Transverse colon (tissue), 3 donors: ENCODE results near the gene MZT2B.
"Not testable (repeated sequence)": the region's sequence is repeated elsewhere in the genome, so short reads cannot be mapped to it uniquely, and the experiment has no call there.

Experiments
- EP300 ChIP-seq: sonication (generic); formaldehyde crosslinking; IDR thresholded peaks from one replicate; pipeline ENCODE4 v1.6.1; 2017; ENCODE audit warnings: antibody characterized with exemption, low read depth
- TF ChIP-seq, protein P1 (sequence below), 5 experiments: fragments of 200-600 bp in 3 of 5; fragments of 450-650 bp in 2 of 5; sonication (generic) in 3 of 5; IDR thresholded peaks; 1 replicate in 2 of 5; 2 replicates in 3 of 5; pipeline ENCODE4 v1.5.1; 2016 to 2017; ENCODE audit warnings: antibody characterized with exemption in 5 of 5, inconsistent platforms in 3 of 5, mild to moderate bottlenecking in 2 of 5, moderate library complexity in 1 of 5

DNA sequence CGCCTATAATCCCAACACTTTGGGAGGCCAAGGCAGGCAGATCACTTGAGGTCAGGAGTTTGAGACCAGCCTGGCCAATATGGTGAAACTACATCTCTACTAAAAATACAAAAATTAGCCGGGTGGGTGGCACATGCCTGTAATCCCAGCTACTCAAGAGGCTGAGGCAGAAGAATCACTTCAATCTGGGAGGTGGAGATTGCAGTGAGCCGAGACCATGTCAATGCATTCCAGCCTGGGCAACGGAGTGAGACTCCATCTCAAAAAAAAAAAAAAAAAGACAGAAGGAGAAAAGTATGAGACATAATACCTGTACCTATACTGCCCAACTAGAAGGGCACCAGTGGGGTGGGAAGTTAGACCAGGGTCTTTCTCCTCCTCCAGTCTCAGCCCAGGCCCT lies 22.7 kb upstream of the MZT2B start:
- TF ChIP-seq, protein P1, sequence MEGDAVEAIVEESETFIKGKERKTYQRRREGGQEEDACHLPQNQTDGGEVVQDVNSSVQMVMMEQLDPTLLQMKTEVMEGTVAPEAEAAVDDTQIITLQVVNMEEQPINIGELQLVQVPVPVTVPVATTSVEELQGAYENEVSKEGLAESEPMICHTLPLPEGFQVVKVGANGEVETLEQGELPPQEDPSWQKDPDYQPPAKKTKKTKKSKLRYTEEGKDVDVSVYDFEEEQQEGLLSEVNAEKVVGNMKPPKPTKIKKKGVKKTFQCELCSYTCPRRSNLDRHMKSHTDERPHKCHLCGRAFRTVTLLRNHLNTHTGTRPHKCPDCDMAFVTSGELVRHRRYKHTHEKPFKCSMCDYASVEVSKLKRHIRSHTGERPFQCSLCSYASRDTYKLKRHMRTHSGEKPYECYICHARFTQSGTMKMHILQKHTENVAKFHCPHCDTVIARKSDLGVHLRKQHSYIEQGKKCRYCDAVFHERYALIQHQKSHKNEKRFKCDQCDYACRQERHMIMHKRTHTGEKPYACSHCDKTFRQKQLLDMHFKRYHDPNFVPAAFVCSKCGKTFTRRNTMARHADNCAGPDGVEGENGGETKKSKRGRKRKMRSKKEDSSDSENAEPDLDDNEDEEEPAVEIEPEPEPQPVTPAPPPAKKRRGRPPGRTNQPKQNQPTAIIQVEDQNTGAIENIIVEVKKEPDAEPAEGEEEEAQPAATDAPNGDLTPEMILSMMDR (IDR thresholded peaks at IDR 0.05): not testable (repeated sequence)
- not testable (repeated sequence) for TF ChIP-seq EP300
